Measurements from ENCODE around the gene CCDC112. TPM values are rescaled to one million over a fixed set of nuclear protein-coding genes. Genes with fewer than 3 reads are reported as not detected.
A peak's percentile ranks its signal among the peaks of the same experiment; 100 is the strongest.

CCDC112 gene, protein sequence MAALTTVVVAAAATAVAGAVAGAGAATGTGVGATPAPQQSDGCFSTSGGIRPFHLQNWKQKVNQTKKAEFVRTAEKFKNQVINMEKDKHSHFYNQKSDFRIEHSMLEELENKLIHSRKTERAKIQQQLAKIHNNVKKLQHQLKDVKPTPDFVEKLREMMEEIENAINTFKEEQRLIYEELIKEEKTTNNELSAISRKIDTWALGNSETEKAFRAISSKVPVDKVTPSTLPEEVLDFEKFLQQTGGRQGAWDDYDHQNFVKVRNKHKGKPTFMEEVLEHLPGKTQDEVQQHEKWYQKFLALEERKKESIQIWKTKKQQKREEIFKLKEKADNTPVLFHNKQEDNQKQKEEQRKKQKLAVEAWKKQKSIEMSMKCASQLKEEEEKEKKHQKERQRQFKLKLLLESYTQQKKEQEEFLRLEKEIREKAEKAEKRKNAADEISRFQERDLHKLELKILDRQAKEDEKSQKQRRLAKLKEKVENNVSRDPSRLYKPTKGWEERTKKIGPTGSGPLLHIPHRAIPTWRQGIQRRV
- 1 to 10 TPM; 1.5 to 5.6 (median 3.1) TPM for total RNA-seq
- 1 to 10 TPM; 2.2 to 4.4 TPM for polyA plus RNA-seq
- long read RNA-seq, donor 1, partial matches to known transcripts: 7 of 9 reads
- long read RNA-seq, donor 1, other reads (novel, unspliced or antisense): 2 of 9 reads
- long read RNA-seq, donor 2, transcript CCDC112-201 (10 exons, 2,566 nt): major isoform, 10 of 11 reads
- long read RNA-seq, donor 2, partial matches to known transcripts: 0 of 11 reads
- long read RNA-seq, donor 2, other reads (novel, unspliced or antisense): 0 of 11 reads
- long read RNA-seq, donor 3, partial matches to known transcripts: 0 of 1 reads
- long read RNA-seq, donor 3, other reads (novel, unspliced or antisense): 0 of 1 reads

GRCh38 chr5:115296124-115297022 is at the start of gene CCDC112:
Gene CCDC112 (minus strand): TSS chr5:115296654. CDS start chr5:115296543, 111 bp downstream.
- H3K27ac ChIP-seq: no peak within 1 kb of the TSS
- intact Hi-C loops (cut with DNase I): no loop called here

DNA sequence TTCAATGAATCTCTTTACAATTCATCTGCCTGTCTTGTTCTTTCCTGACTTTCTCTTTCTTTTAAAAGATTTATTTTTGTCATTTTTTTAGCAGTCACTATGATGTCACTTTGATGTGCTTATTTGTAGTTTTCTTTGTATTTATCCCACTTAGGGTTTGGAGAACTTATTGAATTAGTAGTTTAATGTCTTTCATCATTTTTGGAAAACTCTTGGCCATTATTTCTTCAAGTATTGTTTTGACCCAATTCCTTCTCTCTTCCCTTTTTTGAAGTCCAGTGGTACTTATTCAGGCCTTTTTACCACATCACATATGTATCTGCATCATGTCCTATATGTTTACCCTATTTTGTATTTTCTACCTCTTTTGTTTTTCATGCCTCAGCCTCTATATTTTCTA is 48.9 kb upstream of the CCDC112 start:
- Histone ChIP-seq H3K9me3 (no peaks in the 10 kb centered on the region), H3K4me3 (no peak overlapping the region), H3K36me3 (no peaks in the 10 kb centered on the region), H3K4me1 (ENCODE audit: insufficient read depth) (no peaks in the 10 kb centered on the region), H3K27ac (no peak overlapping the region), H3K27me3 (no peaks in the 10 kb centered on the region)
- intact Hi-C loops (cut with DNase I): no loop called here
- TF ChIP-seq POLR2A (IDR thresholded peaks at IDR 0.05) (no peak), EP300 (IDR thresholded peaks at IDR 0.05) (no peak)
- TF ChIP-seq, protein P1, sequence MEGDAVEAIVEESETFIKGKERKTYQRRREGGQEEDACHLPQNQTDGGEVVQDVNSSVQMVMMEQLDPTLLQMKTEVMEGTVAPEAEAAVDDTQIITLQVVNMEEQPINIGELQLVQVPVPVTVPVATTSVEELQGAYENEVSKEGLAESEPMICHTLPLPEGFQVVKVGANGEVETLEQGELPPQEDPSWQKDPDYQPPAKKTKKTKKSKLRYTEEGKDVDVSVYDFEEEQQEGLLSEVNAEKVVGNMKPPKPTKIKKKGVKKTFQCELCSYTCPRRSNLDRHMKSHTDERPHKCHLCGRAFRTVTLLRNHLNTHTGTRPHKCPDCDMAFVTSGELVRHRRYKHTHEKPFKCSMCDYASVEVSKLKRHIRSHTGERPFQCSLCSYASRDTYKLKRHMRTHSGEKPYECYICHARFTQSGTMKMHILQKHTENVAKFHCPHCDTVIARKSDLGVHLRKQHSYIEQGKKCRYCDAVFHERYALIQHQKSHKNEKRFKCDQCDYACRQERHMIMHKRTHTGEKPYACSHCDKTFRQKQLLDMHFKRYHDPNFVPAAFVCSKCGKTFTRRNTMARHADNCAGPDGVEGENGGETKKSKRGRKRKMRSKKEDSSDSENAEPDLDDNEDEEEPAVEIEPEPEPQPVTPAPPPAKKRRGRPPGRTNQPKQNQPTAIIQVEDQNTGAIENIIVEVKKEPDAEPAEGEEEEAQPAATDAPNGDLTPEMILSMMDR (IDR thresholded peaks at IDR 0.05): no peak
- DNase-seq: no peak

More at GRCh38 chr5:115296124-115297022, at the start of gene CCDC112:
- Histone ChIP-seq H3K4me1 (ENCODE audit: insufficient read depth) (peaks cover 2% of the 10 kb centered on the region), H3K9me3 (no peaks in the 10 kb centered on the region), H3K27me3 (no peaks in the 10 kb centered on the region), H3K4me3 (peak within 1 kb of the TSS; percentile 52), H3K36me3 (no peaks in the 10 kb centered on the region)
- DNase-seq: peak; percentile 34 to 68 (median 57)
- TF ChIP-seq, protein P1 (IDR thresholded peaks at IDR 0.05): no peak
- TF ChIP-seq POLR2A (IDR thresholded peaks at IDR 0.05): no peak
- TF ChIP-seq EP300 (IDR thresholded peaks at IDR 0.05): no peak
- WGBS, 3 donors: 1% methylated on average over 50 to 85 of the region's 86 CpGs

- Histone ChIP-seq H3K9me3 (no peaks in the 10 kb centered on the region), H3K27me3 (no peaks in the 10 kb centered on the region), H3K4me3 (no peak overlapping the region), H3K36me3 (no peaks in the 10 kb centered on the region), H3K27ac (no peak overlapping the region), H3K4me1 (ENCODE audit: insufficient read depth) (no peaks in the 10 kb centered on the region)
- intact Hi-C loops (cut with DNase I): no loop called here
- no peak for DNase-seq
- TF ChIP-seq EP300 (IDR thresholded peaks at IDR 0.05) (no peak), POLR2A (IDR thresholded peaks at IDR 0.05) (no peak)
- WGBS, 3 donors: 25 to 50% (median 41%) methylated on average over 1 of the region's 1 CpG
These were observed 47.4 kb upstream of the CCDC112 start for GRCh38 chr5:115343855-115344254.

DNA sequence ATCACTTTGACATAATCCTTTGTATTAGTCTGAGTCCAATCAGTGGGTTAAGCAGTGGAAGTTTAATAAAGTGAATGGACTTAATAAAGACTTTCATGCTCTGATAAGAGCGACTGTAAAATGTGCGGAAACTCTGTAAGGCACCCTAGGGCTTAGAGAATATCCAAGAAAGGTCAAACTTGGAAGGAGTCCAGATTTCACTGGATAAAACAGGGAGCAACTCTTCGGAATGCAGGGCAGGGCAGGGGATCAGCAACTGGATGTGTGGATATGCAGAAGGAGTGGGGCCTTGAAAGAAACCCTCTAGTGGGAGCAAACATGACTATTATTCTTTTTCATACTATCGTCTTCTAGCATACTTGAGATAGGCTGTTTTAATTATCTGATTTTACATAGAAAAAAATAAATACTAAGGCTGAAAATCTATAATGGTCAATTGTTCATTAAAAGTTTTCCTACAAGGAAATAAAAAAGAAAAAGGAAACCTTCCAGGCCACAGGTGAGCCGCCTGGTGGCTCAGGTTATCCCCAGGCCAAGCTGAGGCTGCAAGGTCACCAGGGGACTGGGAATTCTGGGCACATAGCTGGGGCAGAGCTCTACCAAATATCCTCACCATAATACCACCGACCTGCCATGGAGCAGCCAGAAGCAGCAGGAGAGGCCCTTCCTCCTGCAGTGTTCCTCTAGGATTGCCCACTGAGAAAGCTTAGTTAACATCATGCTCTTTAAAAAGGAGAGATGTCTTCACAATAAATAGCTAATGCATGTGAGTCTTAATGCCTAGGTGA is 46.3 kb upstream of the CCDC112 start:
- Histone ChIP-seq H3K27me3 (no peaks in the 10 kb centered on the region), H3K36me3 (no peaks in the 10 kb centered on the region), H3K9me3 (no peaks in the 10 kb centered on the region), H3K4me3 (no peak overlapping the region), H3K27ac (no peak overlapping the region), H3K4me1 (ENCODE audit: insufficient read depth) (no peaks in the 10 kb centered on the region)
- no peak for DNase-seq
- 69 to 75% (median 71%) methylated on average over 6 of the region's 6 CpGs for WGBS, 3 donors
- TF ChIP-seq, protein P1 (IDR thresholded peaks at IDR 0.05): no peak
- no peak for TF ChIP-seq EP300 (IDR thresholded peaks at IDR 0.05)
- no peak for TF ChIP-seq POLR2A (IDR thresholded peaks at IDR 0.05)
- intact Hi-C loops (cut with DNase I): no loop called here

All from ovary (tissue), 10 donors.